ENCODE measurements around the gene FKBP9. TPM values are rescaled to one million over a fixed set of nuclear protein-coding genes. Genes with fewer than 3 reads are reported as not detected.
"Not testable (repeated sequence)": the region's sequence is repeated elsewhere in the genome, so short reads cannot be mapped to it uniquely, and the experiment has no call there.

FKBP9 gene
- total and polyA plus RNA-seq, 2 donors (not counting 3 experiments of a cell fraction or from before 2014, with no cell fraction given), result 88.7 to 124 TPM

DNA sequence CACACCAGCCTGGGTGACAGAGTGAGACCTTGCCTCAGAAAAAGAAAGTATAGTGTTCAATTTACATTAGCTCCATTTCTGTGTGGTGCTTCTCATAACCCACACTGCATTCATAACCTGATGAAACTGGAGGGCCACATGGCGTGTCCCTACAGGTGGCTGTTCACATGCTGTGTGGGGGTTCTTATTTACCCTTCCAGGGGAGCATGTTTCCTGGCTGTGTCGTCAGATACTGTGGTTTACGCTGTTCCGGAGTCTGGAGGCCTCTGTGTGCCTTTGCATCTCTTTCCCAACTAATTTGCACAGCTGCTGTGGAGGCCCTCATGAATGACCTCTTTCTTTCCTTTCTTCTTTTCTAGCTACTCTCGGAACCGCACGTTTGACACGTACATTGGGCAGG is 30.9 kb downstream of the FKBP9 start:
- H3K9me1 ChIP-seq (replicated peaks; ENCODE audit: control insufficient read depth, extremely low read depth, insufficient read depth, low read length); H3K27ac ChIP-seq (ENCODE audit: insufficient read depth, low read depth, low read length); BruUV-seq (replicated peaks); CTCF ChIA-PET; H2AFZ ChIP-seq (ENCODE audit: low read depth, low read length); intact Hi-C loops (cut with micrococcal nuclease); H3K4me3 ChIP-seq (replicated peaks in 1 of 3; ENCODE audit: insufficient read depth in 1 of 3, low read depth in 1 of 3, low read length in 3 of 3); H3K4me1 ChIP-seq (ENCODE audit: control insufficient read depth, extremely low read depth, insufficient read depth, low read length); H3K9me3 ChIP-seq (replicated peaks; ENCODE audit: control insufficient read depth, insufficient read depth, low read length); FAIRE-seq; H3K27me3 ChIP-seq (ENCODE audit: control insufficient read depth in 2 of 2, insufficient read depth in 2 of 2, low read length in 2 of 2); POLR2A ChIA-PET; H3K4me2 ChIP-seq (ENCODE audit: insufficient read depth, low read length); H3K36me3 ChIP-seq (ENCODE audit: control insufficient read depth in 2 of 2, extremely low read depth in 1 of 2, insufficient read depth in 2 of 2, low read length in 2 of 2); H3K79me2 ChIP-seq (ENCODE audit: control insufficient read depth, insufficient read depth, low read length); H3K9ac ChIP-seq (replicated peaks; ENCODE audit: extremely low read depth, insufficient read depth, low read length); dilution Hi-C loops (cut with MboI; ENCODE audit: extremely low pct_ligation_motif_present, low sequenced_read_pairs); H4K20me1 ChIP-seq (replicated peaks; ENCODE audit: control insufficient read depth, extremely low read depth, insufficient read depth, low read length); DNase-seq (ENCODE audit: low read depth, low spot score): not testable (repeated sequence)

DNA sequence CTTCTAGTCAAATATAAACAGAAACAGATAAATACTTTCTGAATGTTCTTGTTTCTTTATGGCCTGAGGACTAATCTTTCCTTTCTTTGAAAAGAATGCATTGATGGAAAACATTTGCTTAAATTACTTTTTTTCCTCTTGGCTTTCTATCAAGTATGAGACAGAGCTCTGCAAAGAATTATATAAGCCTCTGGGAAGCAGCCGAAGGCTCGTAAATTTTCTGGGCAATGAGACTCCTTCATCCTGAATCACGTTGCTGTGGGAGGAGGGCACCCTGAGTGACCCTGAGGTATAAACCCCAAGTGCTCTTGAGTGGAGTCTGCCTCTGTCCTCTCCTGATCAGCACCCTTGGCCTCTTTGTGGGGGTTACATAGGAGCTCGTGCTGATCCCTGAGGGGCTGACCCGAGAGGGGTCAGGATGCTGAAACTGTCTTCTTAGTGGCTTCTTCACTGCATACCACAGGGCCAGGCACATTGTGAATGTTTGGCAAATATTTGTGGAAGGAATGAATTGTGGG is 33.9 kb downstream of the FKBP9 start:
- BruUV-seq (replicated peaks); H3K9ac ChIP-seq (replicated peaks; ENCODE audit: extremely low read depth, insufficient read depth, low read length); H3K27ac ChIP-seq (ENCODE audit: insufficient read depth, low read depth, low read length); H3K27me3 ChIP-seq (ENCODE audit: control insufficient read depth in 2 of 2, insufficient read depth in 2 of 2, low read length in 2 of 2); intact Hi-C loops (cut with micrococcal nuclease); POLR2A ChIA-PET; CTCF ChIA-PET; H3K36me3 ChIP-seq (ENCODE audit: control insufficient read depth in 2 of 2, extremely low read depth in 1 of 2, insufficient read depth in 2 of 2, low read length in 2 of 2); H3K4me3 ChIP-seq (replicated peaks in 1 of 3; ENCODE audit: insufficient read depth in 1 of 3, low read depth in 1 of 3, low read length in 3 of 3); H3K9me3 ChIP-seq (replicated peaks; ENCODE audit: control insufficient read depth, insufficient read depth, low read length); H4K20me1 ChIP-seq (replicated peaks; ENCODE audit: control insufficient read depth, extremely low read depth, insufficient read depth, low read length); H3K4me1 ChIP-seq (ENCODE audit: control insufficient read depth, extremely low read depth, insufficient read depth, low read length); H2AFZ ChIP-seq (ENCODE audit: low read depth, low read length); H3K79me2 ChIP-seq (ENCODE audit: control insufficient read depth, insufficient read depth, low read length); FAIRE-seq; H3K4me2 ChIP-seq (ENCODE audit: insufficient read depth, low read length); dilution Hi-C loops (cut with MboI; ENCODE audit: extremely low pct_ligation_motif_present, low sequenced_read_pairs); H3K9me1 ChIP-seq (replicated peaks; ENCODE audit: control insufficient read depth, extremely low read depth, insufficient read depth, low read length): not testable (repeated sequence)
- DNase-seq (ENCODE audit: low read depth, low spot score), result peak; percentile 4

DNA sequence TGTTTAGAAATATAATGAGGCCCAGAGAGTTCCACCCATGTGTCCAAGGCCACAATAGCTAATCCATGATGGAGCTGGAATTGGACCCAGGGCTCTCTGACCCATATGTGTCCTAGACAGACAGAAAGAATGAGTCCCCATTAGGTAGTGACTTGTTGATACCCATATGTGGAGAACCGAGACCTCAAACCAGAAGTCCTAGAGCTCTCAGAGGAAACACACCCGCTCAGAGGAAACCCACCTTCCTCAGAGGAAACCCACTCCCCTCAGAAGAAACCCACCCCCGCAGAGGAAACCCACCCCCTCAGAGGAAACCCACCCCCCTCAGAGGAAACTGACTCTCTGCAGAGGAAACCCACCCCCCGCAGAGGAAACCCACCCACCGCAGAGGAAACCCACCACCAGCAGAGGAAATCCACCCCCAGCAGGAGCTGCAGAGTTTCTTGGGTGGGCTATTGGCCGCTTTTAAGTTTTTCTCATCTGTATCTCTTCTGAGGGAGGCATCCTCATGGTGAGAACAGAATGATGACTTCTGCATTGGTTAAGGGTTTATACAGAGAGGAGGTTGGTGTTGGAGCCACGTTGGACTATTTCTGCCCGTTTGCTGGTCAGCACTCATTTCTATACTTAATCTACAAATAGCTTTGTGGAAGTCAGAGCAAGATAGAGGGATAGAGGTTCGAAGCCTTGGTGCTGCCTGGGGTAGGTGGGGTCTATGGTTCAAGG is 34.9 kb downstream of the FKBP9 start:
- H3K79me2 ChIP-seq (ENCODE audit: control insufficient read depth, insufficient read depth, low read length); H3K4me2 ChIP-seq (ENCODE audit: insufficient read depth, low read length); H3K4me3 ChIP-seq (replicated peaks in 1 of 3; ENCODE audit: insufficient read depth in 1 of 3, low read depth in 1 of 3, low read length in 3 of 3); H3K9me3 ChIP-seq (replicated peaks; ENCODE audit: control insufficient read depth, insufficient read depth, low read length); FAIRE-seq; H3K27me3 ChIP-seq (ENCODE audit: control insufficient read depth in 2 of 2, insufficient read depth in 2 of 2, low read length in 2 of 2); BruUV-seq (replicated peaks); H3K9ac ChIP-seq (replicated peaks; ENCODE audit: extremely low read depth, insufficient read depth, low read length); H2AFZ ChIP-seq (ENCODE audit: low read depth, low read length); H3K36me3 ChIP-seq (ENCODE audit: control insufficient read depth in 2 of 2, extremely low read depth in 1 of 2, insufficient read depth in 2 of 2, low read length in 2 of 2); H3K9me1 ChIP-seq (replicated peaks; ENCODE audit: control insufficient read depth, extremely low read depth, insufficient read depth, low read length); H4K20me1 ChIP-seq (replicated peaks; ENCODE audit: control insufficient read depth, extremely low read depth, insufficient read depth, low read length); CTCF ChIA-PET; H3K27ac ChIP-seq (ENCODE audit: insufficient read depth, low read depth, low read length); H3K4me1 ChIP-seq (ENCODE audit: control insufficient read depth, extremely low read depth, insufficient read depth, low read length); intact Hi-C loops (cut with micrococcal nuclease); DNase-seq (ENCODE audit: low read depth, low spot score); dilution Hi-C loops (cut with MboI; ENCODE audit: extremely low pct_ligation_motif_present, low sequenced_read_pairs): not testable (repeated sequence)
- POLR2A ChIA-PET, result interaction anchor here (0.7 kb wide), 1 partner anchor 36 kb away, joined by 3 read pairs; no protein-coding TSS in a partner anchor

Data from endothelial cell of umbilical vein (primary cell).